Neuronal stem cell (in vitro differentiated cells): ENCODE measurements around the gene KLRK1.
"Not testable (repeated sequence)": the region's sequence is repeated elsewhere in the genome, so short reads cannot be mapped to it uniquely, and the experiment has no call there.

Experiments
- DNase-seq: peaks from one replicate; pipeline ENCODE4 v3.0.0-alpha.2; 2013; ENCODE audit warnings: low spot score
- H2AFZ ChIP-seq: one replicate; pipeline ENCODE4 v1.6.1; 2013; ENCODE audit warnings: mild to moderate bottlenecking, low read length, inconsistent platforms
- H2AK5ac ChIP-seq: 2 replicates; pipeline ENCODE4 v1.6.1; 2013; ENCODE audit warnings: low read depth, mild to moderate bottlenecking, inconsistent platforms, low read length, moderate library complexity, mixed read lengths
- H2BK120ac ChIP-seq: 2 replicates; pipeline ENCODE4 v1.6.1; 2013; ENCODE audit warnings: low read depth, mild to moderate bottlenecking, inconsistent platforms, low read length, moderate library complexity, mixed read lengths
- H2BK12ac ChIP-seq: one replicate; pipeline ENCODE4 v1.6.1; 2013; ENCODE audit warnings: low read length, inconsistent platforms
- H2BK15ac ChIP-seq: 2 replicates; pipeline ENCODE4 v1.6.1; 2013; ENCODE audit warnings: mild to moderate bottlenecking, low read length, inconsistent platforms, mixed read lengths
- H2BK5ac ChIP-seq: one replicate; pipeline ENCODE4 v1.6.1; 2013; ENCODE audit warnings: inconsistent platforms, mild to moderate bottlenecking, low read length, moderate library complexity
- H3K14ac ChIP-seq: one replicate; pipeline ENCODE4 v1.6.1; 2013; ENCODE audit warnings: low read length, inconsistent platforms
- H3K18ac ChIP-seq: 2 replicates; pipeline ENCODE4 v1.6.1; 2013; ENCODE audit warnings: low read length, inconsistent platforms
- H3K23ac ChIP-seq: 2 replicates; pipeline ENCODE4 v1.6.1; 2013; ENCODE audit warnings: low read depth, mild to moderate bottlenecking, mixed read lengths, low read length, inconsistent platforms; ENCODE audit not compliant: poor library complexity
- H3K27ac ChIP-seq: replicated peaks from 3 replicates; pipeline ENCODE4 v1.5.1; 2013; ENCODE audit warnings: low read length, inconsistent platforms
- H3K27me3 ChIP-seq, 3 experiments: 2 replicates each; pipeline ENCODE4 v1.6.1; 2013; ENCODE audit warnings: low read length in 3 of 3, mild to moderate bottlenecking in 2 of 3, inconsistent platforms in 1 of 3, low read depth in 1 of 3, mixed read lengths in 1 of 3, moderate library complexity in 1 of 3; ENCODE audit not compliant: control insufficient read depth in 3 of 3, insufficient read depth in 3 of 3
- H3K36me3 ChIP-seq, 2 donors: replicated peaks in 1 of 2; 2 replicates each; pipeline ENCODE4 v1.6.1; 2013; ENCODE audit warnings: low read length in 2 of 2; ENCODE audit not compliant: control insufficient read depth in 2 of 2, insufficient read depth in 2 of 2
- H3K4ac ChIP-seq: 2 replicates; pipeline ENCODE4 v1.6.1; 2013; ENCODE audit warnings: inconsistent platforms, mild to moderate bottlenecking, low read length, moderate library complexity
- H3K4me1 ChIP-seq, 2 donors: 1 replicate in 1 of 2; 2 replicates in 1 of 2; pipeline ENCODE4 v1.6.1; 2013; ENCODE audit warnings: low read length in 2 of 2, low read depth in 1 of 2; ENCODE audit not compliant: control insufficient read depth in 2 of 2, insufficient read depth in 1 of 2
- H3K4me2 ChIP-seq: one replicate; pipeline ENCODE4 v1.6.1; 2013; ENCODE audit warnings: mild to moderate bottlenecking, low read length, inconsistent platforms; ENCODE audit not compliant: insufficient read depth, poor library complexity, severe bottlenecking
- H3K4me3 ChIP-seq, 2 donors: 2 replicates each; pipeline ENCODE4 v1.5.1; 2013; ENCODE audit warnings: low read length in 2 of 2, mild to moderate bottlenecking in 2 of 2, inconsistent platforms in 1 of 2, moderate library complexity in 1 of 2
- H3K79me1 ChIP-seq: one replicate; pipeline ENCODE4 v1.6.1; 2013; ENCODE audit warnings: low read depth, mild to moderate bottlenecking, inconsistent platforms, low read length, moderate library complexity
- H3K9ac ChIP-seq: one replicate; pipeline ENCODE4 v1.6.1; 2013; ENCODE audit warnings: mild to moderate bottlenecking, low read depth, low read length, inconsistent platforms; ENCODE audit not compliant: poor library complexity
- H3K9me3 ChIP-seq, 2 donors: replicated peaks in 1 of 2; 2 replicates each; pipeline versions ENCODE3 to v1.6.1; 2013; ENCODE audit warnings: low read length in 2 of 2, mild to moderate bottlenecking in 2 of 2, inconsistent platforms in 1 of 2, low read depth in 1 of 2, mixed read lengths in 1 of 2, moderate library complexity in 1 of 2; ENCODE audit not compliant: control insufficient read depth in 2 of 2, insufficient read depth in 1 of 2
- H4K8ac ChIP-seq: one replicate; pipeline ENCODE4 v1.6.1; 2013; ENCODE audit warnings: low read depth, mild to moderate bottlenecking, inconsistent platforms, low read length, moderate library complexity
- H4K91ac ChIP-seq: one replicate; pipeline ENCODE4 v1.6.1; 2013; ENCODE audit warnings: low read length, low read depth, mild to moderate bottlenecking, inconsistent platforms; ENCODE audit not compliant: poor library complexity
- WGBS, 2 donors: extraction: QIAGEN DNeasy Blood & Tissue Kit; methylation state at CpG; one replicate each; pipeline ENCODE4 v1.1.7; 2013; ENCODE audit warnings: missing lambda C conversion rate in 2 of 2, mixed read lengths in 1 of 2; ENCODE audit not compliant: insufficient read length in 2 of 2, insufficient replicate concordance in 1 of 2; ENCODE audit errors: extremely low coverage in 2 of 2; 5-methylcytosine and 5-hydroxymethylcytosine counted together

Gene KLRK1

GRCh38 chr12:10396176-10396575, 6.3 kb upstream of the KLRK1 start:
- H3K23ac ChIP-seq, H2BK12ac ChIP-seq, H2AFZ ChIP-seq, H3K4ac ChIP-seq, H3K27me3 ChIP-seq, H3K4me3 ChIP-seq, H3K27ac ChIP-seq, H3K4me1 ChIP-seq, H4K8ac ChIP-seq, DNase-seq, H2BK5ac ChIP-seq, H3K4me2 ChIP-seq, H3K14ac ChIP-seq, H2AK5ac ChIP-seq, H3K79me1 ChIP-seq, H3K9ac ChIP-seq, H3K9me3 ChIP-seq, H2BK15ac ChIP-seq, H3K18ac ChIP-seq, H3K36me3 ChIP-seq, H4K91ac ChIP-seq, H2BK120ac ChIP-seq: not testable (repeated sequence)
- 100% methylated on average over 1 of the region's 15 CpGs; no CpG with 5 or more reads in 1 of the 2 donors for WGBS, 2 donors

DNA sequence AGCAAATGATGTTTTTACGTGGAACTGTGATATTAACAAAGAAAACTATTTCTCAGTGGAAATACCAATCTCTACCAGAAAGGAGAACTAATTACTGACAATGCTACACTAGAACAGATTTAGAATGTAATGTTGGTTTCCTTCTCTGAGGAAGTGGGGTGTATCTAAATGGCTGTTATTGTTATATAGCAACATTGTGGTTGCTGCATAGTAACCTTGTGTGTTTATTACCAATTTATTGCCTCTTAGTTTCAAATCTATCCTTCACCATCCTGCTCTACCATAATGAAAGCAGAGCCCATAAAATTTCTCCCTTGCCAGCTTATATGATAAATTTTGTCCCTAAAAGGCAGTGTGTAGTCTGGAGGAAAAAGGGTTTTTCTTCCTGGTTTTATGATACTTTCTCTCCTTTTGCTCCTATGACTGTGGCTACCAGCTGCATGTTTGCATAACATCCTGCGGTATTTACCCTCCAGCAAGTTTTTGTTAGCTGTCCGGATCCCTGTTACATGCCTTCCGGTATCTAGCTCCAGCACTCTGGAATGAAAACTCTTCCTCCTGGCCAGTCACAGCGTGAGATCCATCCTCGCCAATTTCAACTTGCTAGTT, 5.7 kb upstream of the KLRK1 start:
- no peak overlapping the region for H2AFZ ChIP-seq
- H3K9me3 ChIP-seq = no peaks in the 10 kb centered on the region
- no peak overlapping the region for H2AK5ac ChIP-seq
- DNase-seq = no peak
- H3K23ac ChIP-seq = no peak overlapping the region
- no peaks in the 10 kb centered on the region for H3K27me3 ChIP-seq
- H3K4me2 ChIP-seq = no peak overlapping the region
- H3K79me1 ChIP-seq = no peaks in the 10 kb centered on the region
- H3K4ac ChIP-seq = no peak overlapping the region
- no peak overlapping the region for H3K9ac ChIP-seq
- no peak overlapping the region for H3K18ac ChIP-seq
- H4K8ac ChIP-seq = no peak overlapping the region
- no peak overlapping the region for H4K91ac ChIP-seq
- no peak overlapping the region for H3K4me3 ChIP-seq
- H3K27ac ChIP-seq = no peak overlapping the region
- no peak overlapping the region for H2BK15ac ChIP-seq
- no peak overlapping the region for H2BK5ac ChIP-seq
- WGBS, 2 donors = no CpG with 5 or more reads among the region's 6 CpGs
- no peak overlapping the region for H2BK120ac ChIP-seq
- H3K36me3 ChIP-seq = no peaks in the 10 kb centered on the region
- no peak overlapping the region for H3K14ac ChIP-seq
- no peak overlapping the region for H2BK12ac ChIP-seq
- no peaks in the 10 kb centered on the region for H3K4me1 ChIP-seq

DNA sequence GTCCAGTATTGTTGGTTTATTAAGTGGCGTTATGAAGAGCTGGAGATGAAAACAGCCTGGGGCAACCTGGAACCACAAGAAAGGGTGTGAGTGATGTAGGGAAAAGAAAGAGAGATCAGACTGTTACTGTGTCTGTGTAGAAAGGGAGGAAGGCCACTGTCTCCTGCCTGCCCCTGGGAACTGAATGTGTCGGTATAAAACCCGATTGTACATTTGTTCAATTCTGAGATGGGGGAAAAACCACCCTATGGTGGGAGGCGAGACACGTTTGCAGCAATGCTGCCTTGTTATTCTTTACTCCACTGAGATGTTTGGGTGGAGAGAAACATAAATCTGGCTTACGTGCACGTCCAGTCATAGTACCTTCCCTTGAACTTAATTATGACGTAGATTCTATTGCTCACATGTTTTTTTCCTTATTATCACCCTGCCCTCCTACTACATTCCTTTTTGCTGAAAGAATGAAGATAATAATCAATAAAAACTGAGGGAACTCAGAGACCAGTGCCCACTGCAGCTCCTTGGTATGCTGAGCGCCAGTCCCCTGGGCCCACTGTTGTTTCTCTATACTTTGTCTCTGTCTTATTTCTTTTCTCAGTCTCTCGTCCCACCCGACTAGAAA, 4.8 kb upstream of the KLRK1 start:
- H2BK15ac ChIP-seq, H2BK120ac ChIP-seq, H2AFZ ChIP-seq, H3K4me1 ChIP-seq, H3K14ac ChIP-seq, H3K27me3 ChIP-seq, H3K27ac ChIP-seq, H3K36me3 ChIP-seq, H3K4me2 ChIP-seq, H3K4ac ChIP-seq, H3K9ac ChIP-seq, H3K23ac ChIP-seq, H4K8ac ChIP-seq, H3K79me1 ChIP-seq, DNase-seq, H3K4me3 ChIP-seq, H3K9me3 ChIP-seq, H2AK5ac ChIP-seq, H2BK12ac ChIP-seq, H4K91ac ChIP-seq, H3K18ac ChIP-seq, H2BK5ac ChIP-seq: not testable (repeated sequence)
- WGBS, 2 donors = no CpG with 5 or more reads among the region's 11 CpGs

DNA sequence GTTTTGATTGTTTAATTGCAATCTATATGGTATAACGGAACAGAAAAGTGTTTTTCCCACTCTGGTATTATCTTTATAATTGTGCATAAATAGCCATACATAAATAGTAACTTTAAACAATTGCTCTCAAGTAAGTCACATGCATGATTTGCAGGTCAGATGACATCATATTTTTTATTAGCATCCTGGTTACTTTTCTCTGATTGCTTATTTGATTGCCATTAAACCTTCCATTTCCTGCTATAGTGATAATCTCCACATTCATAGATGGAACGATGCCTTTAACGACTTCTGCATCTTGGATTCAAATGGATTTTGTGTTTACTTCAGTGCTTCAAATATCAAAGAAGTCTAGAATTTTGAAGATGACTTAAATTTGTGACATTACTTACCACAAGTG, 3.5 kb upstream of the KLRK1 start:
- no CpG with 5 or more reads among the region's 3 CpGs for WGBS, 2 donors
- H4K8ac ChIP-seq = no peak overlapping the region
- DNase-seq = no peak

More for the DNA sequence above, 3.5 kb upstream of the KLRK1 start:
- Histone ChIP-seq H2BK120ac (no peak overlapping the region), H3K27me3 (no peaks in the 10 kb centered on the region), H3K36me3 (no peaks in the 10 kb centered on the region), H2AK5ac (no peak overlapping the region), H3K4me1 (no peaks in the 10 kb centered on the region), H3K18ac (no peak overlapping the region), H2BK15ac (no peak overlapping the region), H3K14ac (no peak overlapping the region), H3K4me3 (no peak overlapping the region), H3K9me3 (no peaks in the 10 kb centered on the region), H3K27ac (no peak overlapping the region), H3K4ac (no peak overlapping the region), H3K4me2 (no peak overlapping the region), H4K91ac (no peak overlapping the region), H3K23ac (no peak overlapping the region), H3K9ac (no peak overlapping the region), H2BK12ac (no peak overlapping the region), H3K79me1 (no peaks in the 10 kb centered on the region), H2AFZ (no peak overlapping the region), H2BK5ac (no peak overlapping the region)
